ENCODE measurements around the gene ARHGAP28.
A peak's percentile ranks its signal among the peaks of the same experiment; 100 is the strongest.

ARHGAP28 gene

GRCh38 chr18:6733758-6734157 lies 4.2 kb downstream of the ARHGAP28 start:
- no peak for DNase-seq (ENCODE audit: low read depth)

DNA sequence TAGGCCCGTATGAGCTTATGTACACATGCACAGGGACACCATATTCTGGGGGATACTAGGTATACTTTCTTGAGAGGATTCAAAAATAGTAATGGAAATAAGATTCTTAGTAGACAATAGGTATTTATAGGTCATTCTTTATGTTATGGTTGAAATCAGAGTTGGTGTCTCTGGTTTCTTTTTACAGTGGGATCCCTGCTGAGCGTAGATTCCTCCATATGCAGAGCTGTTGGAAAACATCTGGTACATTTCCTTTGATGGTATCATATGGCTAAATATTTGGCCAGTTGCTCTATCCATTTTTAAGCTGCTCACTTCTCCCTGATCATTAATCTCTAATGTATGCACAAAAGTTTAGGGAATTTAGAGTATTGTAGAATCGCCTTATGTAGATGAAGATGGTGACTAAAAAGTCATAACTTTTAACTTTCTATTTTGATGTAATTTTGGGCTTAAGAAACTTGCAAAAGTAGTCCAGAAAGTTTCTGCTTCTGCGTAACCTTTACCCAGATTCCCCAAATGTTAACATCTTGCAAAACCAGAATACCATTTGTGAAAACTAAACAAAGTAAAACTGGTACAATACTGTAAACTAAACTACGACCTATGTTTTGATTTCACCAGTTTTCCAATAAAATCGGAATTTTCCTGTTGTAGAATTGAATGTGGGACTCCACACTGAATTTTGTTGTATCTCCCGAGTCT lies 5.4 kb downstream of the ARHGAP28 start:
- DNase-seq (ENCODE audit: low read depth) = no peak

- no peak for DNase-seq (ENCODE audit: low read depth)
Measured at GRCh38 chr18:6737833-6738232, 8.3 kb downstream of the ARHGAP28 start.

DNA sequence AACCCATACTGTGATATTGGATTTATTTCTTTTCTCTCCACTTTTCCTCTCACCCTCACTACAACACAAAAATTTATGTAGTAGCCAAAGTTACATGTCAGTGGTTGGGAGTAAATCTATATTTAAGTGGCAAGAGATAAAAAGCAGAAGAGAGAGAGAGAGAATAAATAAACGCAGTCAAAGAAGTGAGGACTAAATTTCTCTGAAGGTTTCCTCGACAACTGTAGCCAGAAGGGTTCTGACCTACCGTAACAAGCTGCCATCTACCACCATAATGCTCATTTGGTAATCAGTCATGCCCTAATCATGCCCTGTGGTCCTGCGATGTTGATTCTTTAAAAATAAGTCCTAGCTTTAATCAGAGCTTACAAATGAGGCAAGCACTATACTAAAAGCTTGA lies 9.1 kb downstream of the ARHGAP28 start:
- DNase-seq (ENCODE audit: low read depth) = no peak

- DNase-seq (ENCODE audit: low read depth) = peak; percentile 95
Measured at GRCh38 chr18:6741232-6741663, 11.7 kb downstream of the ARHGAP28 start.

DNA sequence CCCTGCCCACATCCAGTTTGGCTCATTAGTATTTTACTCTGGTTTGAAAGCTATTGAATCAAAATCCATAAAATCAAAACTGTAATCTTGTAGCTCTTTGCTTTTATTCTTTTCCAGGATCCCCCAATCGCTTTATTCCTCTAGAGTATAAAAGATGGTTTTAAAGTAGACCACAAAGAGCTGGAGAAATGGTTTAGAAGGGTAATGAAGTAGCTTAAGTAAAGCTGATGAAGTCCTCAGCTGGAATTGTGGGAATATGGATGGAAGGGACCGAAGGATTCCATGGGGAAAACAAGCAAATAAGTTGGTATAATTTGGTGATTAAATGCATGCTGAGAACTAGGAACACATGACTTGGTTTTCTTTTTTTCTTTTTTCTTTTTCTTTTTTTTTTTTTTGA lies 12.3 kb downstream of the ARHGAP28 start:
- no peak for DNase-seq (ENCODE audit: low read depth)

GRCh38 chr18:6743999-6744398 lies 14.5 kb downstream of the ARHGAP28 start:
- no peak for DNase-seq (ENCODE audit: low read depth)

DNA sequence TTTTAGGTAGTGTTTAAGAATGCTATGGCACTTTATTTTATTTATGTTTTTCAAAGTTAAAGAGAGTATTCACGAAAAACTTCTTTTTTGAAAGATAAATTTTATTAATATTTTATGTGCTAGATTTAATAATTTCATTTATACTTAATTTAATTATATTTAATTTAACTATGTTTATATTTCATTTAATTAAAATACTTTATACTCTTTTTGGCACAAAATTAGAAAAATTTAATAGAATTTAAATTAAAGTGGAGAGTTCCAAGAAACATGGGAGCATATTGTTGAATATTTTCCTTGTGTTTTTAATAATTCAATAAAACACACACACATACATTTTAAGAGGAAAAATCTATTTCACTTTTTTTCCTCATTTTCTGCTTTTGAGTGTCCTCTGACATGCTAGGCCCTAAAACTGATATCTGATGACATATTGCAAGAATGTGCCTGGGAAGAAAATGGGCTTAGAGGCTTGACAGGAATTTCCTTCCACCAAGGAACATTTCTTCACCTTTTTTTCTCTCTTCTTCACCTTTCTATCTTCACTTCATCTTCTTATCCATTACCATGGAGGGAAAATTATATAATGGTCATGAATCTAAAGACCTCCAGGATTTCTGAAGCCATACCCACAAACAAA lies 15.4 kb downstream of the ARHGAP28 start:
- no peak for DNase-seq (ENCODE audit: low read depth)

DNA sequence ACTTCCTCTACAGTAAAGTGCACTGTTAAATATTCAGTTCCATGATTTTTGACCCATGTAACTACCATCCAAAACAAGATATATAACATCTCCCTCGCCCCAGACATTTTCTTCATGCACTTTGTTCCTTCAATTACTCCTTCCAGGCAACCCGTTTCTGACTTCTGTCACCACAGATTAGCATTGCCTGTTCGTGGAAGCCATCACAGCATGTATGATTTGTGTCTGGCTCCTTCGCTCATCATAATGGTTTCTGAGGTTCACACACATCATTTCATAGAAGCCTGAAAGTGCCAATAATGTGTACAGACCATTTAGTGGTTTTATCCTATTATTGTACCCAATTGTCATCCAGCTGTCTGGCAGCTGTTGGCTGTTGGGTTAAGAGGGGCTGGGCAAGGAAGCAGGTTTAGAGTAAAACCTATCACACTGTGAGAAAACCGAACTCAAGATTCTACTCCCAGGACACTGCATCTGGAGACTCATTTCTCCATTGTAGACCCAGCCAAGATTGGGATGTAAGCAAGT lies 16.1 kb downstream of the ARHGAP28 start:
- no peak for DNase-seq (ENCODE audit: low read depth)

DNA sequence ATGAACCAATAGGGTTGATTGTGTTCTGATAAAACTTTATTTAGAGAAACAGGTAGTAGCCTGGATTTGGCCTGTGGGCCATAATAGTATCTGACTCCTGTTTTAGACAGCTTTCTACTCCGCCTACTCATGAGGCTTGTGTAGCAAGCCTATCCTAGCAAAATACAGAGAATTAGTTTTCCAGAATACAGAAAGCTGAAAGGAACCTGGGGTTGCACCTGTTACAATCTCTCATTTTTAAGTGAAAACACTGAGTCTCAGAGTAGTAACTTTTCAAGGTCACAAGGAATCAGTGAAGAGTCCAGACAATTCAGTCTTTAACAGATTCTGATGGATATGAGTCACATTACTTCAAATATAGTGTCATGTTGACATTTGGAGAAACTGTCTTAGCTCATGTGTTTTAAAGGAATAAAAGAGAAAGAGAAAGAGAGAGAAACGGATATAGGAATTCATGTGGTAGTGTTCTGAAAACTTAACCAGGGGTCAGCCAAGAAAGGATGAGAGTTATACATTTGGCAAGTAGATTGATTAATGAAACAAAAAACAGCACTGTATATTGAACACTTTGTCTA lies 17.0 kb downstream of the ARHGAP28 start:
- DNase-seq (ENCODE audit: low read depth) = no peak

GRCh38 chr18:6747646-6748045 lies 18.1 kb downstream of the ARHGAP28 start:
- DNase-seq (ENCODE audit: low read depth) = peak; percentile 92

DNA sequence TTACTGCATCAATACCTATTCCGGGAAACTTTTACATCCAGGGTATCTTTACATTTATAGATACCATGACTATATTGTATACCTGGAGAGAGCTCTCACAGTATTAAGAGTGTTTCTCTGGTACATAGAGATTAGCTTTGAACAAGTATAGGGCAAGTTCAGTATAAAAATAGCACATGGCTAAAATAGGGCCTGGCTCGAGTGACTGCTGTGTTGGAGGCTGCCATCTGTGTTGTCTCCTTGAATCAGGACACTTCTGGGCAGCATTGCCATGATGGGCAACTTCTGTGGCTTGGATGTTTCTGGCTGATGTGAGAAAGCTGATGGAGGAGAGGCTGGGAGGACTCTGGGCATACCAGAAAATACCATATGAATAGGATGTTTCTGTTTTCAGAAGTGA lies 18.7 kb downstream of the ARHGAP28 start:
- no peak for DNase-seq (ENCODE audit: low read depth)

GRCh38 chr18:6750411-6750810 lies 20.9 kb downstream of the ARHGAP28 start:
- no peak for DNase-seq (ENCODE audit: low read depth)

- no peak for DNase-seq (ENCODE audit: low read depth)
Measured at GRCh38 chr18:6751222-6751621, 21.7 kb downstream of the ARHGAP28 start.

GRCh38 chr18:6752202-6752860 lies 22.8 kb downstream of the ARHGAP28 start:
- no peak for DNase-seq (ENCODE audit: low read depth)

DNA sequence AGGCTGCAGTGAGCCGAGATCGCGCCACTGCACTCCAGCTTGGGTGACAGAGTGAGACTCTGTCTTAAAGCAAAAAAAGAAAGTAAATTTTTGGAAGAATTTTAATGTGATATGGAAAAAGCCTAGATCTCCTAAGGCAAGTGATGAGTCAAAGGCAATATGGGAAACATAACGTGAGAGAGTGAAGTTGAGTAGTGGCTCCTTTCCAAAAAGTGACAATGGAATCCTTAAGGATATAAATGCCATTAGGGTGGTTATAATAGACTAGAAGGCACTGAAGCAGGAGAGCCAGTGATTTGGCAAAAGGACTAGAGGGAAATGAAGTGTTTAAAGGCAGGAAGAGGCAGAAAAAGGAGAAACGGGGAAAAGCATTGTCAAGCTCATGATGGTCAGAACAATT lies 25.6 kb downstream of the ARHGAP28 start:
- no peak for DNase-seq (ENCODE audit: low read depth)

- no peak for DNase-seq (ENCODE audit: low read depth)
Measured at GRCh38 chr18:6757931-6758330, 28.4 kb downstream of the ARHGAP28 start.

DNA sequence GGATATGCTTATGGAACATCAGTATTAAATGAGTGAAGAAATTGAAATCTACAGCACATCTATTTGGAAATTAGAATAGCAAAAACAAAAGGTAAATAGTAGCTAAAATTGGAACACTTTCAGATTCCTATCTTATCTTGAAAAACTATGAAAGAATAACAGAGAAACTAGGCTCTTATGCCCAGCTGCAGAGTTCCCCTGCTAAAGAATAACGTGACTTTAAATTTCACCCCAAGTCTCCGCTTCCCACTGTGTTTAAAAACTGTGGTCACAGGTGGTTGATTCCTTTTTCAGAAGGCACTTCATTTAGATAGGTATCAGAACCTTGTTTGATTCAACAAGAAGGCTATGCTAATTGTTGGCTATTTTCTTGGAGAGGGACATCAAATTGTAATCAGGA lies 30.1 kb downstream of the ARHGAP28 start:
- no peak for DNase-seq (ENCODE audit: low read depth)

DNA sequence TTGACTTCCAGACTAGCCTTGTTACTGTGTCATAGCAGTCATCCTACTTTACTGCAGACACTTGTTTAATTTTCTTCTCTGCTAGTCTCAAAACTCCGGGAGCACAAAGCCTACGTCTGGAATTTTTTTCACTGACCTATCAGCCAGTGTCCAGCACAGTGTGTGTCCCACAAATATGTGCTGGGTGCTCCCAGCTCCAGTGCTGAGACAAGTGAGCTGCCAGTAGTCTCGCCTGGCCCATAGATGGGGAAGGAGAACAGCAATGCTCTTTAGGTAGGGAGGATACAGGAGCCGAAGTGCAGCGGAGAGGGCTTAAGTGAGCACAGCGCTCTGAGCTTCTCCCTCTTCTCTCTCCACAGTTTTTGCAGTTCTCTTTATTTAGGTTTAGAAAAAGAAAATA lies 34.0 kb downstream of the ARHGAP28 start:
- no peak for DNase-seq (ENCODE audit: low read depth)

- no peak for DNase-seq (ENCODE audit: low read depth)
Measured at GRCh38 chr18:6764382-6764781, 34.9 kb downstream of the ARHGAP28 start.

DNA sequence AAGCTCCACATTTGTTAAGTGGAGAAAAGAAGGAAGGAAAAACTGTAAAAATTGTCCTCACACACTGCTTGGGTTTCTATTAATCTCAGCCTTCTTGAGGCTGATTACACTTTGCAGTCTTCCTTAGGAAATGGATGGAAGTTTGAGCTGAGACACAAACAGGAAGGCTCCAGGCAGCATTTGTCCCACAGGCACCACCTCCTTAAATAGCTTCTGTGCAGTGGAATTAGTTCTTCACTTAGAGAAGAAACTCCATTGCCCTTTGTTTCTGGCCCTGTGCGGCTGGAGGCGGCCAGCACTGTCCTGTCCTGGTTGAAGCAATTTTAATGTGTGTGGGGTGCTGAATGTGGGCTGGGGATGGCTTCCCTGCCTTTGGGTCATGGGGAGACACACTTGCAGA lies 44.3 kb downstream of the ARHGAP28 start:
- no peak for DNase-seq (ENCODE audit: low read depth)

GRCh38 chr18:6775237-6775636 lies 45.7 kb downstream of the ARHGAP28 start:
- no peak for DNase-seq (ENCODE audit: low read depth)

GRCh38 chr18:6775702-6776101 lies 46.2 kb downstream of the ARHGAP28 start:
- DNase-seq (ENCODE audit: low read depth) = no peak

Data from HS-27A (cell line).